Thyroid gland (tissue), 4 donors: ENCODE results near the gene GALNT2. TPM values are rescaled to one million over a fixed set of nuclear protein-coding genes. Genes with fewer than 3 reads are reported as not detected.

Experiments used
- DNase-seq, 2 donors: peaks; one replicate each; pipeline ENCODE4 v3.0.0-alpha.2; 2019
- H3K27ac ChIP-seq, 3 donors: fragments of 200-600 bp; sonication (generic); 1 replicate in 2 of 3; 2 replicates in 1 of 3; pipeline ENCODE4 v1.5.1; 2016 to 2019; ENCODE audit warnings: mild to moderate bottlenecking in 1 of 3, moderate library complexity in 1 of 3
- H3K27me3 ChIP-seq: fragments of 200-600 bp; sonication (generic); one replicate; pipeline ENCODE4 v1.5.1; 2019
- H3K36me3 ChIP-seq, 2 donors: fragments of 200-600 bp; sonication (generic); one replicate each; pipeline ENCODE4 v1.5.1; 2016 to 2019
- H3K4me1 ChIP-seq, 2 donors: fragments of 200-600 bp; sonication (generic); one replicate each; pipeline ENCODE4 v1.5.1; 2017 to 2019
- H3K4me3 ChIP-seq, 3 donors: fragments of 200-600 bp; sonication (generic); replicated peaks in 1 of 3; 1 replicate in 2 of 3; 2 replicates in 1 of 3; pipeline ENCODE4 v1.5.1; 2016; ENCODE audit warnings: mild to moderate bottlenecking in 1 of 3
- H3K9me3 ChIP-seq: fragments of 200-600 bp; sonication (generic); one replicate; pipeline ENCODE4 v1.5.1; 2017
- CTCF ChIP-seq, 6 experiments: fragments of 200-600 bp in 3 of 6; fragments of 450-650 bp in 3 of 6; sonication (generic) in 3 of 6; IDR thresholded peaks; one replicate each; pipeline ENCODE4 v1.5.1; 2016 to 2019; ENCODE audit warnings: antibody characterized with exemption in 6 of 6, mild to moderate bottlenecking in 2 of 6, inconsistent platforms in 1 of 6, moderate library complexity in 1 of 6
- POLR2A ChIP-seq, 2 donors: fragments of 450-650 bp; IDR thresholded peaks; one replicate each; pipeline ENCODE4 v1.6.1; 2017; ENCODE audit warnings: antibody characterized with exemption in 2 of 2, mild to moderate bottlenecking in 2 of 2, moderate library complexity in 1 of 2
- WGBS, 2 donors: methylation state at CpG; one replicate each; pipeline ENCODE4 v1.1.5; 2017; 5-methylcytosine and 5-hydroxymethylcytosine counted together
- intact Hi-C: fragments of 100-400 bp; cut with DNase I; formaldehyde crosslinking; loops from one replicate; pipeline ENCODE4 v1.15.1; 2023
- total RNA-seq, 4 donors: library from RNA; depleted of rRNA; stranded (reverse); fragments of >200 nt; gene quantifications; one replicate each; pipeline ENCODE4 v1.2.3, GENCODE V29; 2016

GALNT2 gene
- total RNA-seq, 4 donors from 2014 or later, result 26.2 to 48.9 (median 42.3) TPM

GRCh38 chr1:230280054-230280795 lies 213.2 kb downstream of the GALNT2 start:
- Histone ChIP-seq H3K4me1 (no peaks in the 10 kb centered on the region), H3K36me3 (peaks cover 5 to 33% of the 10 kb centered on the region in 2 donors), H3K9me3 (no peaks in the 10 kb centered on the region), H3K27ac (no peak overlapping the region), H3K27me3 (no peaks in the 10 kb centered on the region), H3K4me3 (no peak overlapping the region)
- intact Hi-C loops, result no loop called here
- no peak for DNase-seq
- TF ChIP-seq POLR2A (IDR thresholded peaks at IDR 0.05), result no peak
- TF ChIP-seq CTCF (IDR thresholded peaks at IDR 0.05), result no peak
- 92 to 97% methylated on average over 24 of the region's 24 CpGs for WGBS, 2 donors

- WGBS, 2 donors, result 89 to 95% methylated on average over 13 to 21 of the region's 23 CpGs
- H3K27me3 ChIP-seq, result no peaks in the 10 kb centered on the region
- H3K27ac ChIP-seq, result no peak overlapping the region
- no peak for TF ChIP-seq POLR2A (IDR thresholded peaks at IDR 0.05)
- TF ChIP-seq CTCF (IDR thresholded peaks at IDR 0.05), result no peak
- no peaks in the 10 kb centered on the region for H3K9me3 ChIP-seq
- no peak for DNase-seq
- intact Hi-C loops, result no loop called here
- no peaks in the 10 kb centered on the region for H3K4me1 ChIP-seq
- no peak overlapping the region for H3K4me3 ChIP-seq
- H3K36me3 ChIP-seq, result peaks cover 5 to 33% of the 10 kb centered on the region in 2 donors
These were observed 213.9 kb downstream of the GALNT2 start for GRCh38 chr1:230280906-230281413.

GRCh38 chr1:230281556-230281955 lies 214.5 kb downstream of the GALNT2 start:
- no peak overlapping the region for H3K4me3 ChIP-seq
- intact Hi-C loops, result no loop called here
- no peak for TF ChIP-seq POLR2A (IDR thresholded peaks at IDR 0.05)
- no peak for TF ChIP-seq CTCF (IDR thresholded peaks at IDR 0.05)
- H3K4me1 ChIP-seq, result no peaks in the 10 kb centered on the region
- 83 to 87% methylated on average over 17 of the region's 17 CpGs for WGBS, 2 donors
- no peak for DNase-seq
- no peak overlapping the region for H3K27ac ChIP-seq
- peaks cover 1 to 28% of the 10 kb centered on the region in 2 donors for H3K36me3 ChIP-seq
- H3K9me3 ChIP-seq, result no peaks in the 10 kb centered on the region
- no peaks in the 10 kb centered on the region for H3K27me3 ChIP-seq

GRCh38 chr1:230282157-230282556 lies 215.1 kb downstream of the GALNT2 start:
- no peak for DNase-seq
- Histone ChIP-seq H3K4me3 (no peak overlapping the region), H3K9me3 (no peaks in the 10 kb centered on the region), H3K36me3 (peaks cover 0 to 27% of the 10 kb centered on the region in 2 donors), H3K4me1 (no peaks in the 10 kb centered on the region), H3K27me3 (no peaks in the 10 kb centered on the region), H3K27ac (no peak overlapping the region)
- intact Hi-C loops, result no loop called here
- 76 to 80% methylated on average over 3 of the region's 3 CpGs for WGBS, 2 donors
- no peak for TF ChIP-seq POLR2A (IDR thresholded peaks at IDR 0.05)
- no peak for TF ChIP-seq CTCF (IDR thresholded peaks at IDR 0.05)

GRCh38 chr1:230283678-230284077 lies 216.6 kb downstream of the GALNT2 start:
- H3K9me3 ChIP-seq, result no peaks in the 10 kb centered on the region
- H3K27ac ChIP-seq, result no peak overlapping the region
- TF ChIP-seq POLR2A (IDR thresholded peaks at IDR 0.05) (no peak), CTCF (IDR thresholded peaks at IDR 0.05) (no peak)
- no peaks in the 10 kb centered on the region for H3K27me3 ChIP-seq
- no peaks in the 10 kb centered on the region for H3K4me1 ChIP-seq
- intact Hi-C loops, result no loop called here
- DNase-seq, result no peak
- H3K36me3 ChIP-seq, result peaks cover 0 to 24% of the 10 kb centered on the region in 2 donors
- H3K4me3 ChIP-seq, result no peak overlapping the region
- 92 to 93% methylated on average over 12 of the region's 12 CpGs for WGBS, 2 donors
